Thyroid gland (tissue), 4 donors: ENCODE measurements around the gene MSH2. TPM values are rescaled to one million over a fixed set of nuclear protein-coding genes. Genes with fewer than 3 reads are reported as not detected.
"Not testable (repeated sequence)": the region's sequence is repeated elsewhere in the genome, so short reads cannot be mapped to it uniquely, and the experiment has no call there.

Experiments used
- DNase-seq, 2 donors: peaks; one replicate each; pipeline ENCODE4 v3.0.0-alpha.2; 2019
- H3K27ac ChIP-seq, 3 donors: fragments of 200-600 bp; sonication (generic); 1 replicate in 2 of 3; 2 replicates in 1 of 3; pipeline ENCODE4 v1.5.1; 2016 to 2019; ENCODE audit warnings: mild to moderate bottlenecking in 1 of 3, moderate library complexity in 1 of 3
- H3K27me3 ChIP-seq: fragments of 200-600 bp; sonication (generic); one replicate; pipeline ENCODE4 v1.5.1; 2019
- H3K36me3 ChIP-seq, 2 donors: fragments of 200-600 bp; sonication (generic); one replicate each; pipeline ENCODE4 v1.5.1; 2016 to 2019
- H3K4me1 ChIP-seq, 2 donors: fragments of 200-600 bp; sonication (generic); one replicate each; pipeline ENCODE4 v1.5.1; 2017 to 2019
- H3K4me3 ChIP-seq, 3 donors: fragments of 200-600 bp; sonication (generic); replicated peaks in 1 of 3; 1 replicate in 2 of 3; 2 replicates in 1 of 3; pipeline ENCODE4 v1.5.1; 2016; ENCODE audit warnings: mild to moderate bottlenecking in 1 of 3
- H3K9me3 ChIP-seq: fragments of 200-600 bp; sonication (generic); one replicate; pipeline ENCODE4 v1.5.1; 2017
- CTCF ChIP-seq, 6 experiments: fragments of 200-600 bp in 3 of 6; fragments of 450-650 bp in 3 of 6; sonication (generic) in 3 of 6; IDR thresholded peaks; one replicate each; pipeline ENCODE4 v1.5.1; 2016 to 2019; ENCODE audit warnings: antibody characterized with exemption in 6 of 6, mild to moderate bottlenecking in 2 of 6, inconsistent platforms in 1 of 6, moderate library complexity in 1 of 6
- POLR2A ChIP-seq, 2 donors: fragments of 450-650 bp; IDR thresholded peaks; one replicate each; pipeline ENCODE4 v1.6.1; 2017; ENCODE audit warnings: antibody characterized with exemption in 2 of 2, mild to moderate bottlenecking in 2 of 2, moderate library complexity in 1 of 2
- WGBS, 2 donors: methylation state at CpG; one replicate each; pipeline ENCODE4 v1.1.5; 2017; 5-methylcytosine and 5-hydroxymethylcytosine counted together
- intact Hi-C: fragments of 100-400 bp; cut with DNase I; formaldehyde crosslinking; loops from one replicate; pipeline ENCODE4 v1.15.1; 2023
- total RNA-seq, 4 donors: library from RNA; depleted of rRNA; stranded (reverse); fragments of >200 nt; gene quantifications; one replicate each; pipeline ENCODE4 v1.2.3, GENCODE V29; 2016

The MSH2 gene
- total RNA-seq, 4 donors from 2014 or later = 21.7 to 28.4 (median 24.3) TPM

- Histone ChIP-seq H3K27ac (no peak overlapping the region), H3K4me3 (no peak overlapping the region), H3K36me3 (no peaks in the 10 kb centered on the region), H3K9me3 (no peaks in the 10 kb centered on the region), H3K4me1 (peaks cover 6 to 17% of the 10 kb centered on the region in 2 donors), H3K27me3 (no peaks in the 10 kb centered on the region)
- WGBS, 2 donors = 98% methylated on average over 2 of the region's 2 CpGs
- TF ChIP-seq CTCF (IDR thresholded peaks at IDR 0.05) (no peak), POLR2A (IDR thresholded peaks at IDR 0.05) (no peak)
- DNase-seq = no peak
- intact Hi-C loops = no loop called here
Observed at GRCh38 chr2:47405757-47406156, 2.8 kb downstream of the MSH2 start.

- H3K36me3 ChIP-seq, H3K4me3 ChIP-seq, DNase-seq, H3K27ac ChIP-seq, H3K9me3 ChIP-seq, intact Hi-C loops, H3K27me3 ChIP-seq: not testable (repeated sequence)
- peaks cover 6 to 17% of the 10 kb centered on the region in 2 donors for H3K4me1 ChIP-seq
- WGBS, 2 donors = 96 to 100% methylated on average over 2 to 3 of the region's 3 CpGs
Observed at GRCh38 chr2:47406649-47407330, 3.8 kb downstream of the MSH2 start.

GRCh38 chr2:47407976-47408375 lies 5.0 kb downstream of the MSH2 start:
- WGBS, 2 donors = 93 to 95% methylated on average over 2 of the region's 2 CpGs
- H3K9me3 ChIP-seq, H3K27ac ChIP-seq, intact Hi-C loops, H3K27me3 ChIP-seq, DNase-seq, H3K4me3 ChIP-seq, H3K36me3 ChIP-seq: not testable (repeated sequence)
- peaks cover 0 to 11% of the 10 kb centered on the region in 2 donors for H3K4me1 ChIP-seq

- TF ChIP-seq CTCF (IDR thresholded peaks at IDR 0.05) (no peak), POLR2A (IDR thresholded peaks at IDR 0.05) (no peak)
- no peak overlapping the region for H3K27ac ChIP-seq
- no peak for DNase-seq
- intact Hi-C loops = no loop called here
- H3K27me3 ChIP-seq = no peaks in the 10 kb centered on the region
- no peaks in the 10 kb centered on the region for H3K4me1 ChIP-seq
- H3K9me3 ChIP-seq = no peaks in the 10 kb centered on the region
- no peak overlapping the region for H3K4me3 ChIP-seq
- WGBS, 2 donors = 95 to 96% methylated on average over 7 of the region's 7 CpGs
- peaks cover 0 to 15% of the 10 kb centered on the region in 2 donors for H3K36me3 ChIP-seq
Observed at GRCh38 chr2:47414682-47415458, 11.9 kb downstream of the MSH2 start.

GRCh38 chr2:47420214-47420613 lies 17.3 kb downstream of the MSH2 start:
- intact Hi-C loops = no loop called here

GRCh38 chr2:47420683-47421082 lies 17.7 kb downstream of the MSH2 start:
- H3K27me3 ChIP-seq, H3K4me3 ChIP-seq, H3K9me3 ChIP-seq, intact Hi-C loops, H3K36me3 ChIP-seq, H3K4me1 ChIP-seq, DNase-seq, H3K27ac ChIP-seq: not testable (repeated sequence)
- 86 to 88% methylated on average over 10 of the region's 10 CpGs for WGBS, 2 donors

More at GRCh38 chr2:47420214-47420613, 17.3 kb downstream of the MSH2 start:
- Histone ChIP-seq H3K27me3 (no peaks in the 10 kb centered on the region), H3K4me3 (no peak overlapping the region), H3K9me3 (no peaks in the 10 kb centered on the region), H3K36me3 (peaks cover 6 to 9% of the 10 kb centered on the region in 2 donors), H3K27ac (no peak overlapping the region), H3K4me1 (no peaks in the 10 kb centered on the region)
- TF ChIP-seq CTCF (IDR thresholded peaks at IDR 0.05) (no peak), POLR2A (IDR thresholded peaks at IDR 0.05) (no peak)
- no peak for DNase-seq
- WGBS, 2 donors = 93 to 99% methylated on average over 2 of the region's 2 CpGs
